ENCODE measurements around the gene TRIM59.
"Not testable (repeated sequence)": the region's sequence is repeated elsewhere in the genome, so short reads cannot be mapped to it uniquely, and the experiment has no call there.

The TRIM59 gene

DNA sequence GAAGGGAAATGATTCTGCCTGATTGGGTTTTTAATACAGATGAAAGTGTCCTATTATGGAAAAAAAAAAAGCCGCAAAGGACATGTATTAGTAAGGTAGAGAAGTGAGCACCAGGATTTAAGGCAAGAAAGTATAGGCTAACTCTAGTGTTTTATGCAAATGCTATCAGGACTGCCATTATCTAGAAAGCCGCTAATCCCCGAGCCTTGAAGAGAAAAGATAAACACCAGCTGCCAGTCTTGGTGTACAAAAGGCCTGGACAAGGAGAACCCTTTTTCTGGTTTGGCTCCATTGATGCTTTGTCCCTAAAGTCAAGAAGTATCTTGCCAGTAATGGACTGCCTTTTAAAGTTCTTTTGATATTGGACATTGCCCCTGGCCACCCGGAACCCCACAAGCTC lies 8.6 kb upstream of the TRIM59 start:
- no peak for DNase-seq (ENCODE audit: low read depth in 1 of 2, low spot score in 1 of 2)

DNA sequence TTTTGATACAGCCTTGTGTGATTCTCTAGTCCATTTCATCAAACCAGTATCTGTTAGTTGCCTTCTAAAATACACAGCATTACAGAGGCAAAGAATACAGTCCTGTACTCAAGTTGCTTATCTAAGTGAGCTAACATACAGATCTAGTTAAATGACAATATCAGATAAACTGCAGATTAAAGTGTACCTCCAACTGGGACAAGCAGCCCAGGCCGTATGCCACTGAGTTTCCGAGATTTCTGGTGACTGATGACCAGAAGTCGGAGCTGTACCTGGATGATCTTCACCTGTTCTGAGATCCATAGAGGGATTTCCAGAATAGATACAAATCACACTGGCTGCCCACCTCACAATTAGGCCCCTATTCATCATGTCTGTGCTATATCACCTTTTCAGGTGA lies 6.3 kb upstream of the TRIM59 start:
- DNase-seq (ENCODE audit: low read depth in 1 of 2, low spot score in 1 of 2): no peak

DNA sequence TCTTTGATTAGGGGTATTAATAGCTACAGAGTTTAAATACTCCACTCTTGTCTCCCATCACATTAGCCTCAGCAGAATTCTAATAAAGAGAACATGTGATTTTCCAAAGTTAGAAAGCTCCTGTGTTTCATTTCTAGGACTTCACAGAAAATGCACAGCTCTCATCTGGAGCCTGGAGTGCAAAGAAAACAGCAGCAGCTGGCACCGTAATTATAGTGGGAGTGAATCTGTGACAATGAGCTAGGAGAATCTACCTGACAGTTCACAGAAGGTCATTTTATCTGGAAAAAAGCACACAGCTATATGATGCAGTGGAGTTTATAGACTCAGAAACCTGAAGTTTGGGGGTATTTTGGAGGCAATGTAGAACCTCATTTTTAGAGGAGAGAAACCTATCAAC lies 5.4 kb upstream of the TRIM59 start:
- DNase-seq (ENCODE audit: low read depth in 1 of 2, low spot score in 1 of 2): no peak

DNA sequence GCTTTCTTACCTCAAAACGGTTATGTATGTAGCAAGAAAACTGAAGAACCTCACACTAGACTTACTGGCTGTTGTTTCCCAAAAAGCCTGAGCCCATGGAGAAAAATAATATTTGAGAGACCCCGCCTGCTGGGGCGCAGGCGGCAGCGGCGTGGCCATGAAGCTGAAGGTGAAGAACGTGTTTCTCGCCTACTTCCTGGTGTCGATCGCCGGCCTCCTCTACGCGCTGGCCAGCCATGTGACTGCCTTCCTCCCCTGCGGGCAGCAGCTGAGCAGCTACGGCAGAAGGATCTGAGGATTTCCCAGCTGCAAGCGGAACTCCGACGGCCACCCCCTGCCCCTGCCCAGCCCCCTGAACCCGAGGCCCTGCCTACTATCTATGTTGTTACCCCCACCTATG lies 2.7 kb upstream of the TRIM59 start:
- DNase-seq (ENCODE audit: low read depth in 1 of 2, low spot score in 1 of 2): not testable (repeated sequence)

DNA sequence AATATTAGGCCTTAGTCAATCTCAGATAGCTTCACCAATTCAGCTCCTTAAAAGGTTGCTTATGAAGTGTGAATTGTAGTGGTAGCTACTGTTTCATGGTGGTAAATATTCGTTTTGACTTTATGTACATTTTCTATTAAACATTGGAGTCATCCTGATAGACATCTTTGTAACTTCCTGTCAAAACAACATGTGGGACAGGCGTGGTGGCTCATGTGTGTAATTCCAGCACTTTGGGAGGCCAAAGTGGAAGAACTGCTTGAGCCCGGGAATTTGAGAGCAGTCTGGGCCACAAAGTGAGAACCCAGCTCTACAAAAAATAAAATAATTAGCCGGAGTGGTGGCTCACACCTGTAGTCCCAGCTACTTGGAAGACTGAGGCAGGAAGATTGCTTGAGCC lies 2.0 kb upstream of the TRIM59 start:
- DNase-seq (ENCODE audit: low read depth in 1 of 2, low spot score in 1 of 2): no peak

DNA sequence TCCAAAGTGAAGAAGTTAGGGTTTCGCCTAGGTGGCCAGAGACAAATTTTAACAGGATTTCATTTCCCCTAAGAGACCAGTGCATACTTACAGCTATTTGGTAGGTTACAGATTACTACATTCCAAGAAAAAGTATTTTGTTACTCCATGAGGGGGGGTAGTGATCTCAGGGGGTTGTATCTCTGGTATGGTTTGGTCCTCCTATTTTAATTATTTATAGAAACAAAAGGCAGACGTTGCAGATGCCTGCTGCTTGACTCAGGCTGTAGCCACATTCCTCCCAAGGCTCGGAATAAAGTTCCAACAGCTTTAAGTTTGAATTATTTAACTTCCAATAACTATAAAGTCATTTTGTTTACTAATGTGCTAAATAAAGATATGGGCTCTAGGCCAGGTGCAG lies 1.3 kb upstream of the TRIM59 start:
- no peak for DNase-seq (ENCODE audit: low read depth in 1 of 2, low spot score in 1 of 2)

DNA sequence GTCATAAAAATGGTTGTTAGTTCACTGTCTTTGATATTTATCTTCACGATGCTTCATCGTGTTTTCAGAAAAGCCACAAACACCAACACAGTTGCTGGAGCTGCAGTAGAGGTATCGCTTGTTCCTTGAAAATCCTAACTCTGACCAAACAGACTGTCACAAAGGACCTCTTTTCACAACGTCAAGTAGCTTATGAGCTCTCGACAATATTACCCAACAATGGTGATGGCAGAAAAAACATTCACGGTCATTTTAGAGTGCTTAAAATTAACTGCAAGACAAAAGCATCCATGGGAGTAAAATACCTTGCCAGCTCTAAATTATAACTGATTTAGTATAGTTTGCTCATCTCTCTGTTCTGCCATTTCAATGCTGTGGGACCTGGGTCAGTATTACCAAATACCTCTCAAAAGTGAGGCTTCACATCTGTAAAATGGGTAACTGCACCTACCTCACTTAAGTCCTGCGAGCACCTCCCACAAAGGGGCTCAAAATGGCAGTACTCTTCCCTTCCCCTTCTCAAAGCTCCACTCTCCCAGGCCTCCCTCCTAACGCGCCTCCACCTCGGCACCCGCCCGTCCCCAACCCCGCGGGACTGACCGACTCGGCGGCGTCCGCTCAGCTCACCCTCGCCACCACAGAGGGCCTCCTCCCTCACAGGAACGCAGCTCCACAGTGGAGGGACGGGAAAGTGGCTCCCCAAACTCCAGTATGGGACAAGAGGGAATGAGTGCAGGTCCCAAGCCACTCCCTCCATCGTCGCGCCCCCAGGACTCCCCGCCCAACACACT lies 546 bp downstream of the TRIM59 start:
- no peak for DNase-seq (ENCODE audit: low read depth in 1 of 2, low spot score in 1 of 2)

DNA sequence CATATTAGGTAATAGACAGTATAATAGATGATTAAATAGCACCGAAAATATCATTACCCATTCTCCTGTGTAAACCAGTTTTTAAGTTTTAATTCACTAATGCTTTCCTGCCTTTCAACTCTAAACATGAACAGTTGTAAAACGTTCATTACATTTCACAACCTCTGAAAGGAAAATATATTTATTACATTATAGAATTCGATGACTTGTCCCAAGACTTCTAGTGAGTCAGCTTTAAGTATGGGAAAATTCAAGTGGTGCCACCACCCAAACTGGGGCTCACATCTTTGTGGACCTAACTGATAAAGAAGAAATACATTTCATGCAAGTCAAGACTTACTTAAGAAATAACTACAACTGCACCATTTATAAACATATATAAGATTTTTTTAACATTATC lies 2.0 kb downstream of the TRIM59 start:
- DNase-seq (ENCODE audit: low read depth in 1 of 2, low spot score in 1 of 2): no peak

DNA sequence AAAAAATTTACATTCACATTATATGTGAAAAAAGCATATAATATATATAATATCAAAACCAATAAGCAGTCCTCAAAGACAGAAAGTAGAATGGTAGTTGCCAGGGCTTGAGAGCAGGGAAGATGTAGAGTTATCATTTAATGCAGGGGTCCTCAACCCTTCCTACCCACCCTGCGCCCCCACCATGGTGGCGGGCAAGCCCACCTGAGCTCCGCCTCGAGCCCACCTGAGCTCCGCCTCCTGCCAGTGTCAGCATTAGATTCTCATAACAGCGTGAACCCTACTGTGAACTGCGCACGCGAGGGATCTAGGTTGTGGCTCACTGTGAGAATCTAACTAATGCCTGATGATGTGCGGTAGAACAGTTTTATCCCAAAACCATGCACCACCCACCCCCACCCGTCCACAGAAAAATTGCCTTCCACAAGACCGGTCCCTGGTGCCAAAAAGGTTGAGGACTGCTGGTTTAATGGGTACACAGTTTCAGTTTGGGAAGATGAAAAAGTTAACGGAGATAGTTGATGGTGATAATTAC lies 3.0 kb downstream of the TRIM59 start:
- no peak for DNase-seq (ENCODE audit: low read depth in 1 of 2, low spot score in 1 of 2)

DNA sequence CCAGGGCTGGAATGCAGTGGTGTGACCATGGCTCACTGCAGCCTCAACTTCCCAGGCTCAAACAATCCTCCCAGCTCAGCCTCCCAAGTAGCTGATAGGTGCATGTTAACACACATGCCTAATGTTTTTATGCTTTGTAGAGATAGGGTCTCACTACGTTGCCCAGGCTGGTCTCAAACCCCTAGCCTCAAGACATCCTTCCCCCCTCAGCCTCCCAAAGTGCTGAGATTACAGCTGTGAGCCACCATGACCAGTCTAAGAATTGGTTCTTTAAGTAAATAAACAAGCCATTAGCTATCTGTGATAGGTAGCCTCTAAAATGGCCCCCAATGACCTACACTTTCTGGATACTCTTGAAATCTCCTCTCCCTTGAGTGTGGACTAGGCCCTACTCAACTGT lies 3.7 kb downstream of the TRIM59 start:
- no peak for DNase-seq (ENCODE audit: low read depth in 1 of 2, low spot score in 1 of 2)

DNA sequence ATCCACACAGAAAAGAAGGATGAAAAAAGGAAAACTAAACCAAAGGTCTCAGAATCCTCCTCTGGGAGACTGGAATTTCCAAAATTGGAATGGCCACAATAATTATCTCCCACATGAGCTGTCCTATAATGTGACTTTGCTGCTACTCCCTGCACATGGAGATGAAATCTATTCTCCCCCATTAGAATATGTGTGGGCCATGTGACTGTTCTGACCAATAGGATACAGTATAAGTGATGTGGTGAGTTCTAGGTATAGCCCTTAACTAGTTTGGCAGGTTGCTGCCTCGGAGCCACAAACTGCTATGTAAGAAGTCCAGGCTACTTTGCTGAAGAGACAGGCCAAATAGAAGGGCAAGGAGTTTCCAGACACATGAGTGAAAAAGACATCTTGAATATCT lies 5.2 kb downstream of the TRIM59 start:
- no peak for DNase-seq (ENCODE audit: low read depth in 1 of 2, low spot score in 1 of 2)

DNA sequence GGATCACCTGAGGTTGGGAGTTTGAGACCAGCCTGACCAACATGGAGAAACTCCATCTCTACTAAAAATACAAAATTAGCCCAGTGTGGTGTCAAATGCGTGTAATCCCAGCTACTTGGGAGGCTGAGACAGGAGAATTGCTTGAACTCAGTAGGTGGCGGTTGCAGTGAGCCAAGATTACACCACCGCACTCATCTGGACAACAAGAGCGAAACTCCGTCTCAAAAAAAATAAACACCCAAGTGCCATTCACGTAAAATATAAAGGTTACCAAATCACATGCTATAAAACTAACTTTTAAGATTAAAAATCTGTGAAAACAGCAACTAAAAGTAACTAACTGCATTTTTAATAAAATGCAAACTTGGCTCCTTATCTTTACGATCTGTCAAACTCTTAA lies 8.9 kb downstream of the TRIM59 start:
- no peak for DNase-seq (ENCODE audit: low read depth in 1 of 2, low spot score in 1 of 2)

DNA sequence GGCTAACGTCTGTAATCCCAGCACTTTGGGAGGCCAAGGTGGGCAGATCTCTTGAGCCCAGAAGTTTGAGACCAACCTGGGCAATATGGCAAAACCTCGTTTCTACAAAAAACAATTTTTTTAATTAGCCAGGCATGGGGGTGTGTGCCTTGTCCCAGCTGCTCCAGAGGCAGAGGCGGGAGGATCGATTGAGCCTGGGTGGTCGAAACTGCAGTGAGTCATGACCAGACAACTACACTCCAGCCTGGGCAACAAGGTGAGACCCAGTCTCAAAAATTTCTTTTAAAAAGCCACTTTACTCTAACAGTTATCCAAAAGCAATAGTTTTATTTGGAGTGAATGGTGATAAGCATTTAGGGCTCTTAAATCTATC lies 12.5 kb downstream of the TRIM59 start:
- DNase-seq (ENCODE audit: low read depth in 1 of 2, low spot score in 1 of 2): no peak

DNA sequence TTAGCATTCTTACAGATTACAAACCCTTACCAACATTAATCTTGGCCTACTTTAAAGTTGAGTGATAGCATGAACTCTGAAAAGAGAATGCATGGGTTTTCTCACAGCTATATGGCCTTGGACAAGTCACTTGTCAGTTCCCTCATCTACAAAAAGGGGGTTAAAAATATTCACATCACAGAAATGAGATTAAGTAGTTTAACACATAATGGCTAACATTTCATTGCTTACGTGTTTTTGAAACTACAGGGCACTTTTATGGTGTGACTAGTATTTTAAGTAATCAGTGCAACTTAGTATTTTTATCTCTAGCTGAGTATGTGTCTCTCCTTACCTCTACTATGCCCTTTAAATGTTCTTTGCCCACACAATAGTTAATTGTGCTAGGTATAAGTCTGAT lies 13.8 kb downstream of the TRIM59 start:
- DNase-seq (ENCODE audit: low read depth in 1 of 2, low spot score in 1 of 2): no peak

DNA sequence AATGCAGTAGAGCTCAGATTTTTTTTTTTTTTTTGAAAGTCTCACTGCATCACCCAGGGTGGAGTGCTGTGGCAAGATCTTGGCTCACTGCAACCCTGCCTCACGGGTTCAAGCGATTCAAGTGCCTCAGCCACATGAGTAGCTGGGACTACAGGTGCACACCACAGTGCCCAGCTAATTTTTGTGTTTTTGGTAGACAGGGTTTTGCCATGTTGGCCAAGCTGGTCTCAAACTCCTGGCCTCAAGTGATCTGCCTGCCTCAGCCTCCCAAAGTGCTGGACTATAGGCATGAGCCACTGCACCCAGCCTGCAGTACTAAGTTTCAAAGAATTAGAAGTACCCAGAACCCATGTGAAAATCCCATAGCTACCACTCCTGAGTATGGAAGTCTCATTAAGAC lies 14.5 kb downstream of the TRIM59 start:
- DNase-seq (ENCODE audit: low read depth in 1 of 2, low spot score in 1 of 2): no peak

DNA sequence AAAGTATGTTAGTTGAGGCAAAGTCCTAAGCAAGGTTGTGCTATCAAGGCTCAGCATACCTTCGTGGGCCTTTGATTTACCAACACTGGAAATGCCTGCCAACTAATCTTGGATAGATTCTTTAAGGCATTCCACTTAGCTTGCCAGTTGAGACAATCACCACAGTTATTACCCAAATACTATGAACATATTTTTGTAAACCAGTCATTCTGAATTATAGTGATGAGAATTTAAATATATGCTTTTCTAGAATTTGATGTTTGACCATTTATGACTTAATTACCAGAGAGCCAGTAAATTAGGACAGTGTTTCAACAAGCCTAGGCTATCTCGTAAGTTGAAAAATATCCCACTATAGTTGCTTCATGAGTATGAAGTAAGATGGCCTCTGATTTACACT lies 15.5 kb downstream of the TRIM59 start:
- DNase-seq (ENCODE audit: low read depth in 1 of 2, low spot score in 1 of 2): no peak

DNA sequence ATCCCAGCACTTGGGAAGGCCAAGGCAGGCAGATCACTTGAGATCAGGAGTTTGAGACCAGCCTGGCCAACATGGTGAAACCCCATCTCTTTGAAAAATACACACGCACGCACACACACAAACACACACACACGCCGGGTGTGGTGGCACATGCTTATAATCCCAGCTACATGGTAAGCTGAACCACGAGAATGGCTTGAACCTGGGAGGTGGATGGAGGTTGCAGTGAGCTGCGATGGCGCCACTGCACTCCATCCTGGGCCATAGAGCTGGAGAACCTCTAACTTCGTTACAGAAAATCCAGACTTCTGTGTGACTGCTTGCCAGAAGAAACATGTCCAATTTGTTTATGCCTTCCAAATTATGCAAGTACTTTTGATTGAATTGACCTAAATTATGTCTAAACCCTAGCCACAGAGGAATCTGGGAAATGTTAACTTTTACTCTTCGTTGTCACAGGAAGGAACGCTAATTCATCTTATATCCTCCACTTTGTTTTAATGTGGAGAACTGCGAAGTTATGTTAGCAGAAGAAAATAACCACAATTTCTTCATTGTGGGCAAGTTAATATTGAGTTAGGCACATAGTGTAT lies 21.7 kb downstream of the TRIM59 start:
- no peak for DNase-seq (ENCODE audit: low read depth in 1 of 2, low spot score in 1 of 2)

DNA sequence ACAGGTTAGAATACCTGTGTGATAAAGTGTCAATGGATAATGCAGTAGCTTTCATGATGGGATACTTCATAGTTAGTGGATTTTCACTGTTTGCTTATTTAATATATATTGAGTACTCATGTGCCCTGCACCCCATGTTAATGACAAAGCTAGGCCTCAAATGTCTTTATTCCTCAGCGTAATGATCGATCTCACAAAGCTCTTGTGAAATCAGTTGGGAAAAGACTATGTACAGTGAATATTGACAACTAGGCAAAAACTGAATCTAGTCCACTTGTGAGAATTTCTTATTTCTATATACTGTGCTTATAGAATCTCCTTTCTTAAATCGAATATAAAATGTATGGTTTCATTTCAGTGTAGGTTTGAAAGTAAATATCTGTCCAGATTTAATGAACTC lies 32.3 kb downstream of the TRIM59 start:
- DNase-seq (ENCODE audit: low read depth in 1 of 2, low spot score in 1 of 2): no peak

DNA sequence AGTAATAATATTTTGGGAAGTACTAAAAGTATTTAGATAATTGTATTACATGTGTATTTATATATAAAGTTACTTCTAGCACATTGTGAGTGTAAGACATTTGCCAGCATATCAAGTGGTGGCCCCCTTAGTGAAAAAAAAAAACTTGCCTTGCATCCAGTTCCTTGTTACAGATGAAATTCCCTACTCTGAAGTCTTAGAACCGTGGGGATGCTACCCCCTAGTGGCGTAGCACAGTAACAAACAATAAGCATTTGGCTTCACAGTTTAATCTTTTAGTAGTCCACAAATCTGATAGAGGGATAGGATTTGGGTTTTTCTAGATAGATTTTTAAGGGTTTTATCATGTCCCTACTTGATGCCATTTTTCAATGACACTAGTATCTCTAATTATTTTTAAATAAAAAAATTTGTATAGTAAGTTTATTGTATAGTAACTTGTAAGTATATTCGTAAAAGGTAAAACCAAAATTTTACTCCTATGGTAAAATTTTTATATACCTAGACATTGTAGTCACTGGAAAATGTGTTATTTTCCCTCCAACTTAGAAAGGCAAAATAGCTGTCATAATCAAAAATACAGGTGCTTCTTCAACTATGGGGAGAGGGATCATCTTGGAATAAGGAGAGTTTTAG lies 35.9 kb downstream of the TRIM59 start:
- peak; percentile 17 to 25 for DNase-seq (ENCODE audit: low read depth in 1 of 2, low spot score in 1 of 2)

DNA sequence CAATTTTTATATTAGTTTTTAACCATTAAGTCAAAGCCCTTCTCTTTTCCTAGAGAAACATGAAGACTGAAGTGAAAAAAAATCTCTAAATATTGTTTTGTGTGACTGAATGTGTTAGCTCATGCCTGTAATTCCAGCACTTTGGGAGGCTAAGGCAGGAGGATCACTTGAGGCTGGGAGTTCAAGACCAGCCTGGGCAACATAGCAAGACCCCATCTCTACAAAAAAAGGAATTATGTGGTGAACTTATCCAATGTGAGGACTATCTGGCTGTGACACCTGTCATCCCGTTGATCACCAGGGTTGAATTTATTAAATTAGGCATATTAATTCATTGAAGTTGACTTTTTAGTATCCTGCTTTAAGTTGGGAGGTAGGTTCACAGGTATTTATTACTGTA lies 37.1 kb downstream of the TRIM59 start:
- DNase-seq (ENCODE audit: low read depth in 1 of 2, low spot score in 1 of 2): no peak

DNA sequence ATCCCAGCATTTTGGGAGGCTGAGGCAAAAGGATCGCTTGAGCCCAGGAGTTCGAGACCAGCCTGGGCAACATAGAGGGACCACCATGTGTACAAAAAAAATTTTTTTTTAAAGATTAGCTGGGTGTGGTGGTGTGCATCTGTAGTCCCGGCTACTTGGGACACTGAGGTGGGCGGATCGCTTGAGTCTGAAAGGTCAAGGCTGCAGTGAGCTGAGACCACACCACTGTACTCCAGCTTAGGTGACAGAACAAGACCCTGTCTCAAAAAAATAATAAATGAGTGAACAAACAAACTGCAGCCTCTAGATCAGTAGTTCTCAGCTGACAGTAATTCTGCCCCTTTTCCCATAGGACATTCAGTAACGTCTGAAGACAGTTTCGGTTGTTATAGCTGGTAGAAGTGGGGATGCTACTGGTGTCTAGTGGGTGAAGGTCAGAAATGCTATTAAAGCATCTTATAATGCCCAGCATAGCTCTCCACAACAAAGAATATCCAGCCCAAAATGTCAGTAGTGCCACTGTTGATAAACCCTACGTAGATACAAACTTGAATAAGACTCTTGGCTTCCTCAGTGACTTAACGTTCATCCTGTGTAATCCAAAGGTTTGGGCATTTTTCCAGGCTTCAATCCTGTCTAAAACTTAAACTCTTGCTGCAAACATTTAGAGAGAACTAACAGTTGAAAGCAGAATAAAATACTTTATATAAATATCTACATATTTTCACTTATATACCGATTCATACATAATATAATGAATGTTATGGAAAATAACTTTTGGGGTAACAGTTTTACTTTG lies 39.6 kb downstream of the TRIM59 start:
- DNase-seq (ENCODE audit: low read depth in 1 of 2, low spot score in 1 of 2): no peak
